GM13977 (cell line): ENCODE measurements around the gene SH3RF3.

ENCODE experiments used
- DNase-seq: peaks from one replicate; pipeline ENCODE4 v3.0.0; 2012; ENCODE audit warnings: low spot score
- in situ Hi-C: fragments of 300-500 bp; cut with MboI; formaldehyde crosslinking; loops from one replicate; pipeline ENCODE4 v1.12.0; 2022; ENCODE audit warnings: low sequenced_read_pairs, low pct_unique_long_range_greater_than_20kb, mixed read lengths, inconsistent platforms; ENCODE audit not compliant: unreplicated experiment
- TF ChIP-seq, protein P1 (sequence below): IDR thresholded peaks from 2 replicates; pipeline ENCODE4 v1.5.1; 2012; ENCODE audit warnings: mild to moderate bottlenecking, control low read depth; ENCODE audit not compliant: insufficient read depth; ENCODE audit errors: extremely low read depth, missing control alignments

Gene SH3RF3

DNA sequence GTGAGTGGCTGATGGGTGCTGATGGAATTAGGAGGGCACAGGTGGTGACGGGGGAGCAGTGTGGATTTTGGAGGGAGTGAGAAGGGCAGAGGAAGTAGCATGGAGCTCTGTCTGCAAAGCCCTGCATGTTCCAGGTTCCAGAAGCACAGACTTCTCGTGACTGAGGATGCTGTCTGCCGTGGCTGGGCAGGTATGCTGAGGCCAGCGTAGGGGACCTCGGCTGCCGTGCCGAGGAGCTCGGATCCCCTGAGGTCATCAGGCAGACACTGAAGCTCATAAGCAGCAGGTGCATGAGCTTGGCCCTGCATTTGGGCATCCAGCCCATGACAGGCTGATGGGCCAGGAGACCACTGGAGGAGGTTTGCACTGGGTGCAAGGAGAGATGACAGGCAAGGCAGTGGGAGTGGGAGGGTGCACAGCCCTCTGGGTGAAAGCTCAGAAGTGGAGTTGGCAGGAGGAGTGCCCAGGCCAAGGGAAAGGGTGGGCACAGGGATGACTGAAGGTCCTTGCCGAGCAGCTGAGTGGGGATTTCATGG is 215.3 kb downstream of the SH3RF3 start:
- TF ChIP-seq, protein P1, sequence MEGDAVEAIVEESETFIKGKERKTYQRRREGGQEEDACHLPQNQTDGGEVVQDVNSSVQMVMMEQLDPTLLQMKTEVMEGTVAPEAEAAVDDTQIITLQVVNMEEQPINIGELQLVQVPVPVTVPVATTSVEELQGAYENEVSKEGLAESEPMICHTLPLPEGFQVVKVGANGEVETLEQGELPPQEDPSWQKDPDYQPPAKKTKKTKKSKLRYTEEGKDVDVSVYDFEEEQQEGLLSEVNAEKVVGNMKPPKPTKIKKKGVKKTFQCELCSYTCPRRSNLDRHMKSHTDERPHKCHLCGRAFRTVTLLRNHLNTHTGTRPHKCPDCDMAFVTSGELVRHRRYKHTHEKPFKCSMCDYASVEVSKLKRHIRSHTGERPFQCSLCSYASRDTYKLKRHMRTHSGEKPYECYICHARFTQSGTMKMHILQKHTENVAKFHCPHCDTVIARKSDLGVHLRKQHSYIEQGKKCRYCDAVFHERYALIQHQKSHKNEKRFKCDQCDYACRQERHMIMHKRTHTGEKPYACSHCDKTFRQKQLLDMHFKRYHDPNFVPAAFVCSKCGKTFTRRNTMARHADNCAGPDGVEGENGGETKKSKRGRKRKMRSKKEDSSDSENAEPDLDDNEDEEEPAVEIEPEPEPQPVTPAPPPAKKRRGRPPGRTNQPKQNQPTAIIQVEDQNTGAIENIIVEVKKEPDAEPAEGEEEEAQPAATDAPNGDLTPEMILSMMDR, result no peak
- no peak for DNase-seq
- in situ Hi-C loops, result no loop called here

DNA sequence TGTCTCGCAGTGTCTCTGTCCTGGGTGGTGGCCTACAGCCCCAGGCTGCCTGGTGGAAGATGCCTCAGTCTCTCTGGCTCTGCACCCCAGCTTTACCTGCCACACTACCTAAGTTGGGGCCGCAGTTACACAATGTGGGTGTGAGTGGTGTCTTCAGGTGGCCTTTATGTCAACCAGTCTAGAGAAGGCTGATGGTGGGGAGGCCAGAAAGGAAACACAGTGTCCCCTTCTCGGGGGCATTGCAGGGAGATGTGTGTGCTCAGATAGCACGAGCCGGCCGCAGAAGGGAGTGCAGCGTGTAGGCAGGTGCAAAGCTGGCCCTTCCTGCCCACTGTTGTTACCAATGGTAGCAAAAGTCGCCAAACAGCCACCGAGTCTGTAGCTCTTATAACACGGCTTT is 216.1 kb downstream of the SH3RF3 start:
- in situ Hi-C loops, result no loop called here
- no peak for DNase-seq

DNA sequence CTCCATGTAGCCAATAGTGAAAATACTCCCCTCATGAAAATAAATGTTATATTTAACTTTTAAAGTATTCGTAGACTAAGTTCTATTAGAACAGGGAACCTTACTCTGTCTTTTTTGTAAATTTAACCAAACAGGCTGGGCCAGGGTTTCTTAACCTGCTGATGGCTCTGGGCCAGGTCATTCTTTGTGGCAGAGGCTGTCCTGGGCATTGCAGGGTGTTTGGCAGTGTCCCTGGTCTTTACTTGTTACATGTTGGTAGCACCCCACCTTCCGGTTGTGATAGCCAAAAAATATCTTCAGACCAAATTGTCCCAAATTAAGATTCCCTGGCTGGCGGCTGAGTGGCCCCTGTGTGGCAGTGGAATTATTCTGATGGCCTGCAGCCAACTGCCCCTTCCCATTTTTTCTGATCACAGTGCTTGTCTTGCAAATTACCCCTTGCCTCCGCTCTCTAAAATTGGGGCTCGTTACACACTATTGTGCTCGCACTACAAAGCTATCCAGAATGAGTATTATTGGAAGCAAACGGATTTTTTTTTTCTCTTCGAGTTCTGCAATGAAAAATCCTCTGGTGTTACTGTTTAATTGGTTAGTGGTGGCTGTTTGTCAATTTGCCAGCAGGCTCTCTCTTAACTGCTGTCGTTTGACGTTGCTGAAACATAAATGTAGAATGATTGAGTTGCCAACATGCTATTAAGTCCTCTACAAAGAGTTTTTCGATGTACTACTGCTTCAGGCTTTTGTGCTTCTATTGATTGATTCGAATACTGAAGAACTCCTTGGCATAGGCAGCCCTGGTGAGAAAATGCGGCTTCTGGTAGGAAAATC is 216.9 kb downstream of the SH3RF3 start:
- in situ Hi-C loops, result no loop called here
- DNase-seq, result no peak
- TF ChIP-seq, protein P1, result no peak

More for the DNA sequence above, 216.1 kb downstream of the SH3RF3 start:
- TF ChIP-seq, protein P1, result no peak

DNA sequence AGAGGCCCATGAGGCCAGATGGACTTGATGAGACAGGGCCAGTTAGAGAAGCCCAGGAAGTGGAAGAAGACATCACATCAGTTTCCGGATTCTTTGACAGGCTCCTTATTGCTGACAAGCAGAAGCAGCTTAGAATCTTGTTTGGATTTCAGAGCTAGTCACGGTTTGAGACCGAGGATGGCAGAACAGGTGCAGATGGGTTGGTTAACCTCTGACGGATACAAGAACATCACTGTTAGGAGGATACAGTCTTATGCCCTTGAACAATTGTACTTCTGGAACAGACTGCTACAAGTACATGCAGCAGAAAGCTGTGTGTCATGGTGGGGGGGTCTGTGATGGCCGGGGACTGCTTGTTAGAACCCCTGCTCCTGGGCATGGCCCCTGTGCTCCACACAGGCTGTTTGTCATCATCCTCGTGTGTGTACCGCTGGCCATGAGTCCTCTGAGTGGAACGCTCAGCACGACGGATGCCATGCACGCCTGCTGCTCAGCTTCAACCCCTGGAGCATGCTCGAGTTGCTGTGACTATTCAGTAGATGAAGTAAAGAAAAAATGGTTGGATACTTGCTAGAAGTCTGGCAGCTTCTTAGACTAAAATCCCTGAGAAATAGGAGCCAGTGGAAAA is 217.7 kb downstream of the SH3RF3 start:
- DNase-seq, result no peak
- in situ Hi-C loops, result no loop called here
- TF ChIP-seq, protein P1, result no peak

DNA sequence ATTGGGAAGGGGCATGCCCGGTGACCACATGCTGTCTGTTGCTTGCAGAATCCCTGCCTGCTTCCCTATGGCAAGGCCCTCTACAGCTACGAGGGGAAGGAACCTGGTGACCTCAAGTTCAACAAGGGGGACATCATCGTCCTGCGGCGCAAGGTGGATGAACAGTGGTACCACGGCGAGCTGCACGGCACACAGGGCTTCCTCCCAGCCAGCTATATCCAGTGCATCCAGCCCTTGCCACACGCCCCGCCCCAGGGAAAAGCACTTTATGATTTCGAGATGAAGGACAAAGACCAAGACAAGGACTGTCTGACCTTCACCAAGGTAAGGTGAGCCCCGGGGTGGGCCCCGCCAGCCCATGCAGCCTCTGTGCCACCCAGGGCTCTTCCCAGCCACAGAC is 218.6 kb downstream of the SH3RF3 start:
- TF ChIP-seq, protein P1, result no peak
- in situ Hi-C loops, result no loop called here

DNA sequence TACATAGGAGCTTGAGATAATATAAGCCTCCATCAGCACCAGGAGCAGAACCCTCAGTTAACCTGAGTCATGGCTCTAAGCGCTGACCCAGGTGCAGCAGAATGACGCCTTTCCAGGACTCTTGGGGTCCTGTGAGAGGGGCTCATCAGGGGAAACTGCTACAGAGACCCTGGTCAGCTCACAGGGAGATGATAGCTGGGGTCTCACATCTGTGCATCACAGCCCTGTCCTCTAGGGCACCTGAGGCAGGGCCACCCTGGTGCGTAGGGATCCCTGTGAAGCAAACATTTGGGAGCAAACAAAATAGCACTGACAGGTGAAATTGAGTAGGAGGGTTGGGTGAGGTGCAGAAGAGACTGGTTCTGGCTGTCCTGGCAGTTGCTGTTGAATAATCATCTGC is 219.2 kb downstream of the SH3RF3 start:
- no peak for DNase-seq
- TF ChIP-seq, protein P1, result no peak
- in situ Hi-C loops, result no loop called here

More for the DNA sequence above, 218.6 kb downstream of the SH3RF3 start:
- DNase-seq, result no peak
